CD4-positive, alpha-beta T cell (primary cell): ENCODE data around the gene EEF1G. TPM values are rescaled to one million over a fixed set of nuclear protein-coding genes. Genes with fewer than 3 reads are reported as not detected.
A peak's percentile ranks its signal among the peaks of the same experiment; 100 is the strongest.
"Not testable (repeated sequence)": the region's sequence is repeated elsewhere in the genome, so short reads cannot be mapped to it uniquely, and the experiment has no call there.

Experiments
- ATAC-seq: fragments of 200-7000 bp; cut with Tn5 transposase; one replicate; pipeline ENCODE4 v1.10.0; 2022; ENCODE audit warnings: mild to moderate bottlenecking; ENCODE audit not compliant: poor library complexity
- CTCF ChIA-PET: fragments of 350-600 bp; sonication (Branson Sonifier 250); formaldehyde crosslinking; loops from one replicate; lab custom pipeline; 2021; ENCODE audit warnings: antibody characterized with exemption, inconsistent platforms; lab: Charles Lee
- POLR2A ChIA-PET: fragments of 350-600 bp; sonication (Branson Sonifier 250); formaldehyde crosslinking; loops from one replicate; lab custom pipeline; 2021; ENCODE audit warnings: antibody characterized with exemption, inconsistent platforms; lab: Charles Lee
- DNase-seq, 14 experiments: peaks; one replicate each; pipeline ENCODE4 v3.0.0-alpha.2; 2013 to 2020; ENCODE audit warnings: mixed read lengths in 2 of 14
- H3K27ac ChIP-seq, 2 donors: one replicate each; pipeline versions ENCODE4 v1.5.1 to v1.7.0; 2013; ENCODE audit warnings: low read length in 2 of 2, low read depth in 1 of 2, mild to moderate bottlenecking in 1 of 2
- H3K27me3 ChIP-seq, 2 experiments: 1 replicate in 1 of 2; 2 replicates in 1 of 2; pipeline versions ENCODE4 v1.6.1 to v1.7.0; 2013; ENCODE audit warnings: low read length in 2 of 2, control low read depth in 1 of 2, mild to moderate bottlenecking in 1 of 2, moderate library complexity in 1 of 2; ENCODE audit not compliant: insufficient read depth in 2 of 2, control insufficient read depth in 1 of 2
- H3K36me3 ChIP-seq: one replicate; pipeline ENCODE4 v1.6.1; 2013; ENCODE audit warnings: low read length, control low read depth; ENCODE audit not compliant: insufficient read depth
- H3K4me1 ChIP-seq: one replicate; pipeline ENCODE4 v1.6.1; 2013; ENCODE audit warnings: low read length, control low read depth; ENCODE audit not compliant: insufficient read depth
- H3K4me3 ChIP-seq: one replicate; pipeline ENCODE4 v1.5.1; 2013; ENCODE audit warnings: mild to moderate bottlenecking, low read length, moderate library complexity
- H3K9me3 ChIP-seq, 2 experiments: 1 replicate in 1 of 2; 2 replicates in 1 of 2; pipeline versions ENCODE4 v1.6.1 to v1.7.0; 2013; ENCODE audit warnings: low read length in 2 of 2, mild to moderate bottlenecking in 2 of 2, control low read depth in 1 of 2, moderate library complexity in 1 of 2; ENCODE audit not compliant: control insufficient read depth in 1 of 2, insufficient read depth in 1 of 2
- H3K27ac Mint-ChIP-seq: one replicate; pipeline ENCODE4 v1.8.0; 2020; ENCODE audit warnings: mixed read lengths
- H3K27me3 Mint-ChIP-seq: one replicate; pipeline ENCODE4 v1.8.0; 2021; ENCODE audit warnings: mixed read lengths
- H3K36me3 Mint-ChIP-seq: one replicate; pipeline ENCODE4 v1.8.0; 2021; ENCODE audit warnings: low read depth, mixed read lengths
- H3K4me1 Mint-ChIP-seq: one replicate; pipeline ENCODE4 v1.8.0; 2021; ENCODE audit warnings: low read depth, mixed read lengths
- H3K4me3 Mint-ChIP-seq: one replicate; pipeline ENCODE4 v1.8.0; 2020; ENCODE audit warnings: mild to moderate bottlenecking, mixed read lengths
- H3K9me3 Mint-ChIP-seq: one replicate; pipeline ENCODE4 v1.8.0; 2020; ENCODE audit warnings: mixed read lengths
- CTCF ChIP-seq: fragments of 200-600 bp; IDR thresholded peaks from one replicate; pipeline ENCODE4 v1.8.0; 2022; ENCODE audit warnings: antibody characterized with exemption, mild to moderate bottlenecking
- intact Hi-C, 2 experiments: fragments of 100-400 bp; cut with DNase I in 1 of 2; cut with micrococcal nuclease in 1 of 2; formaldehyde crosslinking; loops; one replicate each; pipeline versions ENCODE4 v1.15.1 to v1.9.0; 2023 to 2025; cut with DNase I, micrococcal nuclease
- total RNA-seq, 174 experiments: library from RNA in 2 of 174; stranded (reverse) in 2 of 174; gene quantifications; one replicate each; pipeline ENCODE4 v1.2.3 and lab custom pipeline; 2021 to 2026

Gene EEF1G
- total RNA-seq, 2 experiments from 2014 or later, result 2,181 to 2,269 TPM

GRCh38 chr11:62621567-62622470 is 48.1 kb upstream of the EEF1G start, which contains the start of gene B3GAT3:
Gene B3GAT3 (minus strand): TSS chr11:62621986. CDS start chr11:62621947, 39 bp downstream.
- Mint-ChIP-seq H3K27me3 (no peaks in the 10 kb centered on the region), H3K9me3 (no peaks in the 10 kb centered on the region), H3K36me3 (peaks cover 58% of the 10 kb centered on the region), H3K27ac (peak within 1 kb of the TSS; percentile 89), H3K4me1 (peaks cover 27% of the 10 kb centered on the region), H3K4me3 (peak within 1 kb of the TSS; percentile 95)
- ChIA-PET POLR2A (interaction anchor here (0.6 to 6.0 kb wide), 23 partner anchors 8 to 1672 kb away, joined by 3 to 80 read pairs (median 10); partner anchors contain the start of genes C11orf98, CSKMT, EEF1G and EML3), CTCF (interaction anchor here (0.6 to 3.6 kb wide), 7 partner anchors 8 to 165 kb away, joined by 3 to 10 read pairs (median 4); partner anchors contain the start of genes C11orf98, CSKMT, LBHD1 and ROM1)
- Histone ChIP-seq H3K4me3 (peak within 1 kb of the TSS; percentile 69), H3K27me3 (no peaks in the 10 kb centered on the region), H3K9me3 (no peaks in the 10 kb centered on the region), H3K36me3 (peaks cover 28% of the 10 kb centered on the region), H3K4me1 (peaks cover 32% of the 10 kb centered on the region), H3K27ac (peak within 1 kb of the TSS; percentile 86 to 88)
- intact Hi-C loops, result loop anchor here (1.0 to 5.0 kb wide), 4 partner anchors 25 to 50 kb away; partner anchors contain the start of genes GANAB (in 1 of the 2), INTS5 (in 1 of the 2), LBHD1 (in 1 of the 2) and TUT1 (in 1 of the 2)
- ATAC-seq, result peak; percentile 82
- no peak for TF ChIP-seq CTCF
- DNase-seq, result peak; percentile 91 to 99 (median 95)

- peak overlapping the region; percentile 69 for H3K4me3 ChIP-seq
- POLR2A ChIA-PET, result interaction anchor here (0.9 to 6.0 kb wide), 20 partner anchors 9 to 219 kb away, joined by 3 to 80 read pairs (median 13); partner anchors contain the start of genes C11orf98, CSKMT, EEF1G and EML3
- intact Hi-C loops, result loop anchor here in 1 of 2 experiments (5.0 kb wide), 1 partner anchor 51 kb away; the partner anchor contains the start of genes LBHD1 and UQCC3
- peak overlapping the region; percentile 89 for H3K27ac Mint-ChIP-seq
- H3K9me3 ChIP-seq, result no peaks in the 10 kb centered on the region
- H3K4me3 Mint-ChIP-seq, result peak overlapping the region; percentile 95
- ATAC-seq (no peak), DNase-seq (no peak)
- H3K36me3 Mint-ChIP-seq, result peaks cover 57% of the 10 kb centered on the region
- H3K4me1 ChIP-seq, result peaks cover 37% of the 10 kb centered on the region
- no peaks in the 10 kb centered on the region for H3K9me3 Mint-ChIP-seq
- no peak for TF ChIP-seq CTCF
- H3K36me3 ChIP-seq, result peaks cover 28% of the 10 kb centered on the region
- peak overlapping the region; percentile 86 to 88 for H3K27ac ChIP-seq
- H3K4me1 Mint-ChIP-seq, result peaks cover 27% of the 10 kb centered on the region
- no peaks in the 10 kb centered on the region for H3K27me3 Mint-ChIP-seq
- CTCF ChIA-PET, result interaction anchor here (1.0 to 3.6 kb wide), 6 partner anchors 8 to 165 kb away, joined by 3 to 10 read pairs (median 5); partner anchors contain the start of genes C11orf98, CSKMT, LBHD1 and ROM1
- H3K27me3 ChIP-seq, result no peaks in the 10 kb centered on the region
Observed at GRCh38 chr11:62621027-62621566, 47.4 kb upstream of the EEF1G start.

GRCh38 chr11:62616957-62617356 is 43.3 kb upstream of the EEF1G start:
- ATAC-seq, CTCF ChIA-PET, H3K9me3 Mint-ChIP-seq, H3K9me3 ChIP-seq, H3K27ac ChIP-seq, H3K4me3 Mint-ChIP-seq, H3K27ac Mint-ChIP-seq, H3K4me3 ChIP-seq, intact Hi-C loops, H3K27me3 ChIP-seq, H3K27me3 Mint-ChIP-seq, DNase-seq: not testable (repeated sequence)
- Histone ChIP-seq H3K36me3 (peaks cover 33% of the 10 kb centered on the region), H3K4me1 (peaks cover 46% of the 10 kb centered on the region)
- POLR2A ChIA-PET, result interaction anchor here (0.6 kb wide), 1 partner anchor 48 kb away, joined by 3 read pairs; the partner anchor contains the start of genes C11orf98 and CSKMT
- Mint-ChIP-seq H3K4me1 (peaks cover 36% of the 10 kb centered on the region), H3K36me3 (peaks cover 49% of the 10 kb centered on the region)
